Measurements from ENCODE around the gene ZNF436.
A peak's percentile ranks its signal among the peaks of the same experiment; 100 is the strongest.

Gene ZNF436

GRCh38 chr1:23405946-23406345 lies 36.3 kb upstream of the ZNF436 start:
- DNase-seq (ENCODE audit: low read depth): no peak
- H3K4me3 ChIP-seq (ENCODE audit: low read depth, low read length): no peak overlapping the region
- no peak for TF ChIP-seq CTCF (conservative IDR thresholded peaks at IDR 0.05; ENCODE audit: low read depth, low read length)

- H3K4me3 ChIP-seq (ENCODE audit: low read depth, low read length): peak overlapping the region; percentile 14
- TF ChIP-seq CTCF (conservative IDR thresholded peaks at IDR 0.05; ENCODE audit: low read depth, low read length): peak; percentile 98
- peak; percentile 94 for DNase-seq (ENCODE audit: low read depth)
Measured at GRCh38 chr1:23403735-23404486, 34.3 kb upstream of the ZNF436 start.

DNA sequence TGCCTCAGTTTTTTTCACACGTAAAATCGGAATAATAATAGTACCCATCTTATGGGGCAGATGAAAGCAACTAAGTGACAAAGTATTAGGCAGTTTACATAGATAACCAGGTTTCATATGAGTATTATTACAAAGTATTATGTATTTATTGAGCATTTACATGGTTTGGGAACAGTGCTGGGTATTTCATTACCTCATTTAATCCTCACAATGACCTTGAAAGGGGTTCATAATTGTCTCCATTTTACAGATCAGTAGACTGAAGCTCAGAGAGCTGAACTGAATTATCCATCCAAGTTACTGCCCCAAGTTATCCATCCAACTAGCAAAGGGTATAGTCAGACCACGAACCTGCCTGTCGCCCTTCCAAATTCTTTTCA lies 33.7 kb upstream of the ZNF436 start:
- no peak for DNase-seq (ENCODE audit: low read depth)
- no peak overlapping the region for H3K4me3 ChIP-seq (ENCODE audit: low read depth, low read length)
- no peak for TF ChIP-seq CTCF (conservative IDR thresholded peaks at IDR 0.05; ENCODE audit: low read depth, low read length)

DNA sequence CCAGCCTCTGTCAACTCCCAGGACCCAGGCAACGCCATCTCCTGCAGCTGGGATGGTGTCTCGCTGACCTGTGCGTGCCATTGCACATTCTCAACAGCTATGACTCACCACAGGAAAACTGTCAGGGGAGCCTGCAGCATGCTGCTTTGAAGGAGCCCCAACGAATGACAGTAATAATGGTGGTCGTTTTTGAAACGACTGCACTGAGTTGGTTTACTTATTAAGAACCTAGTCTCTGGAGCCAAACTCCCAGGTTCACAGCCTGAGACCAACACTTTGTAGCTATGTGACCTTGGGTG lies 33.4 kb upstream of the ZNF436 start:
- DNase-seq (ENCODE audit: low read depth): peak; percentile 85
- no peak overlapping the region for H3K4me3 ChIP-seq (ENCODE audit: low read depth, low read length)
- TF ChIP-seq CTCF (conservative IDR thresholded peaks at IDR 0.05; ENCODE audit: low read depth, low read length): no peak

GRCh38 chr1:23402286-23403037 lies 32.8 kb upstream of the ZNF436 start:
- DNase-seq (ENCODE audit: low read depth): peak; percentile 26
- TF ChIP-seq CTCF (conservative IDR thresholded peaks at IDR 0.05; ENCODE audit: low read depth, low read length): no peak
- no peak overlapping the region for H3K4me3 ChIP-seq (ENCODE audit: low read depth, low read length)

DNA sequence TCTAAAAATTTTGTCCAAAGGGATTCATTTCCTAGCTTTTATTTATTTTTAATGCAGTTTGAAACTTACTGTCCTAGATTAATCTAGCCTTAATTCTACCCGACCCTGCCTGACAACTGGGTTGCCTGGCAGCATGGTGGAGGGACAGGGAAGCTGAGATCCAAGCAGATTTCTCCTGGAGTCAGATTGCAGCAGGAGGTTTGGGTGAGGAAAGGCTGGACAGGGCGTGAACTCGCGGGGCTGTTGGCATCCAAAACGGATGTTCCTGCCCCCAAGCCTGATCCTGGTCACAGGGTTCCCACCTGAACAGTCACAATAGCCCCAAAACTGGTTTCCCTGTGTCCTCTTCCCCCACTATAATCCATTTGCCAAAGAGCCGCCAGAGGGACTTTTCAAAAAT lies 31.7 kb upstream of the ZNF436 start:
- DNase-seq (ENCODE audit: low read depth): no peak
- TF ChIP-seq CTCF (conservative IDR thresholded peaks at IDR 0.05; ENCODE audit: low read depth, low read length): no peak
- H3K4me3 ChIP-seq (ENCODE audit: low read depth, low read length): no peak overlapping the region

Measured in choroid plexus epithelial cell (primary cell).